ENCODE results near the gene ATP9A. TPM values are rescaled to one million over a fixed set of nuclear protein-coding genes. Genes with fewer than 3 reads are reported as not detected.

The ATP9A gene
- total and polyA plus RNA-seq, 2 donors (not counting 3 experiments of a cell fraction or from before 2014, with no cell fraction given), result 20.9 to 41.5 TPM

GRCh38 chr20:51734876-51735720, 33.1 kb downstream of the ATP9A start:
- no peaks in the 10 kb centered on the region for H3K9me1 ChIP-seq (replicated peaks; ENCODE audit: control insufficient read depth, extremely low read depth, insufficient read depth, low read length)
- no peaks in the 10 kb centered on the region for H3K9me3 ChIP-seq (replicated peaks; ENCODE audit: control insufficient read depth, insufficient read depth, low read length)
- no TSS peak for BruUV-seq (replicated peaks)
- no peaks in the 10 kb centered on the region for H3K36me3 ChIP-seq (ENCODE audit: control insufficient read depth in 2 of 2, extremely low read depth in 1 of 2, insufficient read depth in 2 of 2, low read length in 2 of 2)
- TF ChIP-seq EZH2 (IDR thresholded peaks at IDR 0.05; ENCODE audit: borderline replicate concordance, low read depth, low read length, severe bottlenecking) (no peak), JUN (IDR thresholded peaks at IDR 0.05; ENCODE audit: borderline replicate concordance, insufficient read depth, insufficient read length, low read depth) (no peak), POLR2AphosphoS5 (IDR thresholded peaks at IDR 0.05; ENCODE audit: insufficient read depth, low read depth, low read length) (no peak), POLR2A (IDR thresholded peaks at IDR 0.05; ENCODE audit: low read depth, low read length) (no peak), MYC (IDR thresholded peaks at IDR 0.05; ENCODE audit: low read depth, low read length) (no peak), FOS (IDR thresholded peaks at IDR 0.05; ENCODE audit: borderline replicate concordance, insufficient read depth, low read length) (no peak), MAX (IDR thresholded peaks at IDR 0.05; ENCODE audit: insufficient read depth, insufficient read length) (no peak), CTCF (IDR thresholded peaks at IDR 0.05; ENCODE audit: extremely low read depth in 1 of 2, insufficient read depth in 1 of 2, low read depth in 1 of 2, low read length in 2 of 2) (no peak)
- H3K27me3 ChIP-seq (ENCODE audit: control insufficient read depth in 2 of 2, insufficient read depth in 2 of 2, low read length in 2 of 2), result no peaks in the 10 kb centered on the region
- no peaks in the 10 kb centered on the region for H3K79me2 ChIP-seq (ENCODE audit: control insufficient read depth, insufficient read depth, low read length)
- H3K4me1 ChIP-seq (ENCODE audit: control insufficient read depth, extremely low read depth, insufficient read depth, low read length), result no peaks in the 10 kb centered on the region
- no peak for DNase-seq (ENCODE audit: low read depth, low spot score)
- H4K20me1 ChIP-seq (replicated peaks; ENCODE audit: control insufficient read depth, extremely low read depth, insufficient read depth, low read length), result no peaks in the 10 kb centered on the region
- no peak overlapping the region for H3K4me3 ChIP-seq (replicated peaks in 1 of 3; ENCODE audit: insufficient read depth in 1 of 3, low read depth in 1 of 3, low read length in 3 of 3)
- H3K27ac ChIP-seq (ENCODE audit: insufficient read depth, low read depth, low read length), result no peak overlapping the region
- dilution Hi-C loops (cut with MboI; ENCODE audit: extremely low pct_ligation_motif_present, low sequenced_read_pairs), result no loop called here
- ChIA-PET CTCF (interaction anchor here (1.7 kb wide), 1 partner anchor 34 kb away, joined by 5 read pairs; no protein-coding TSS in a partner anchor), POLR2A (no interaction called here)
- no peak overlapping the region for H2AFZ ChIP-seq (ENCODE audit: low read depth, low read length)
- intact Hi-C loops (cut with micrococcal nuclease), result no loop called here
- no peak overlapping the region for H3K9ac ChIP-seq (replicated peaks; ENCODE audit: extremely low read depth, insufficient read depth, low read length)
- no peak overlapping the region for H3K4me2 ChIP-seq (ENCODE audit: insufficient read depth, low read length)
- FAIRE-seq, result no peak
